Skeletal muscle satellite cell (primary cell): ENCODE measurements around the gene RPL37A.

Source experiments
- H3K27me3 ChIP-seq: 2 replicates; pipeline ENCODE4 v1.7.0; 2013; ENCODE audit warnings: low read length; ENCODE audit not compliant: control insufficient read depth, insufficient read depth
- H3K36me3 ChIP-seq: 2 replicates; pipeline ENCODE4 v1.7.0; 2013; ENCODE audit warnings: mild to moderate bottlenecking, control low read depth, low read length; ENCODE audit not compliant: insufficient read depth
- H3K4me1 ChIP-seq: 2 replicates; pipeline ENCODE4 v1.7.0; 2013; ENCODE audit warnings: low read length; ENCODE audit not compliant: control insufficient read depth, insufficient read depth
- H3K4me2 ChIP-seq: 2 replicates; pipeline ENCODE4 v1.7.0; 2013; ENCODE audit warnings: mild to moderate bottlenecking, low read length
- H3K4me3 ChIP-seq: 2 replicates; pipeline ENCODE4 v1.7.0; 2013; ENCODE audit warnings: low read length
- H3K9ac ChIP-seq: 2 replicates; pipeline ENCODE4 v1.7.0; 2013; ENCODE audit warnings: mild to moderate bottlenecking, low read depth, low read length, moderate library complexity
- H3K9me3 ChIP-seq: replicated peaks from 2 replicates; pipeline ENCODE4 v1.7.0; 2013; ENCODE audit warnings: mild to moderate bottlenecking, control low read depth, low read length

RPL37A gene

DNA sequence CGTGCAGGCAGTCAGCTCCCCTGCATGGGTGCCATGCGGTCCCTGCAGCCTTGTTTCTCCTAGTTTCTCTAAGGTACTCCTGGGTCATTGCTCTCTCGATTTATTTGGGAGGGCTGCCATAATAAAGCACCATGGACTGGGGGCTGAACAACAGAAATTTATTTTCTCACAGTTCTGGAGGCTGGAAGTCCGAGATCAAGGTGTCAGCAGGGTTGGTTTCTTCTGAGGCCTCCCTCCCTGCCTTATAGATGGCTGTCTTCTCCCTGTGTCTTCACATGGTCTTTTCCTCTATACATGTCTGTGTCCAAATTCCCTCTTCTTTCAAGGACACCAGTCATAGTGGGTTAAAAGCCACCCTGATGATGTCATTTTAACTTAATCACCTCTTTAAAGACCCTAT, 40.5 kb downstream of the RPL37A start:
- H3K4me3 ChIP-seq, result no peak overlapping the region
- peaks cover 39% of the 10 kb centered on the region for H3K4me1 ChIP-seq
- no peak overlapping the region for H3K4me2 ChIP-seq
- no peaks in the 10 kb centered on the region for H3K27me3 ChIP-seq
- no peaks in the 10 kb centered on the region for H3K36me3 ChIP-seq
- no peak overlapping the region for H3K9ac ChIP-seq
- no peaks in the 10 kb centered on the region for H3K9me3 ChIP-seq

DNA sequence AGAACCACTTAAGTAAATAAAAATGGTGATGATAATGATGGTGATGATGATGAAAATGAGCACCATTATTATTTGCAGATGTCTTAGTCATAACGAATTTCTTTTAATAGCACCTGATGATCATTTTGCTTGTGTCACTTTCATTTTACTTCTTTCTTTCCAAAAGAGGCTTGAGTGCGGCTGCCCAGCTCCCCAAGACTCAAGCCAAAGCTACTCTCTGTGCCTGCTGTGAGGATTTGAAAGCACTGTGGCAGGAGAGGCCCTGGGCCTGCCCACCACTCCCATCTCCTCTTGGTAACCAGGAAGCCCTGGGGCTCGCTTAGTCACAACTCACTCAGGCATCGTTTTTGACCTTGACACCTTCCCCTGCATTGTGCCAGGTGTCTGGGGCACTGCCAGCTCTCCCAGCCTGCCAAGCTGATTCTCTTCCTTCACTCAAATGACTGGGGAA, 41.2 kb downstream of the RPL37A start:
- Histone ChIP-seq H3K36me3 (no peaks in the 10 kb centered on the region), H3K9me3 (no peaks in the 10 kb centered on the region), H3K4me2 (no peak overlapping the region), H3K4me3 (no peak overlapping the region), H3K27me3 (no peaks in the 10 kb centered on the region), H3K9ac (no peak overlapping the region), H3K4me1 (peaks cover 33% of the 10 kb centered on the region)

DNA sequence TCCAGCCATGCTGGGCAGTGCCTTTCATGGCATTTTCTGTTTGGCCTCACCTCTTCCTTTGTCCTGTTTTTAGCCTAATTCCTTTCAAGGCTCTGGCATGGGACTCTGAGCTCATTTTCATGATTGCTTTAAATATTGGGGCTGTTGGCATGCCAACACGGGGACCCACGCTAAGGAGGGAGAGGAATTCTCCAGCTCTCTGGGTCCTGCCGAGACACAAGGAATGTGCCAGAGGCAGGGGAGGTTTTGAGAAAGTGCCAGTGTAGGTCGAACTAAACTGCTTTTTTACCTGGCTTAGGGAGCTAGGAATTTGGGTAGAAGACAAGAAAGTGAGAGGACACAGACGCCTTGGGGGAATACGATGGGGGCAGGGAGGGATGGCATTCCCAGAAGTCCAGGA, 42.3 kb downstream of the RPL37A start:
- H3K36me3 ChIP-seq, result no peaks in the 10 kb centered on the region
- no peak overlapping the region for H3K4me3 ChIP-seq
- H3K9ac ChIP-seq, result no peak overlapping the region
- H3K9me3 ChIP-seq, result no peaks in the 10 kb centered on the region
- no peaks in the 10 kb centered on the region for H3K27me3 ChIP-seq
- no peak overlapping the region for H3K4me2 ChIP-seq
- peaks cover 22% of the 10 kb centered on the region for H3K4me1 ChIP-seq

DNA sequence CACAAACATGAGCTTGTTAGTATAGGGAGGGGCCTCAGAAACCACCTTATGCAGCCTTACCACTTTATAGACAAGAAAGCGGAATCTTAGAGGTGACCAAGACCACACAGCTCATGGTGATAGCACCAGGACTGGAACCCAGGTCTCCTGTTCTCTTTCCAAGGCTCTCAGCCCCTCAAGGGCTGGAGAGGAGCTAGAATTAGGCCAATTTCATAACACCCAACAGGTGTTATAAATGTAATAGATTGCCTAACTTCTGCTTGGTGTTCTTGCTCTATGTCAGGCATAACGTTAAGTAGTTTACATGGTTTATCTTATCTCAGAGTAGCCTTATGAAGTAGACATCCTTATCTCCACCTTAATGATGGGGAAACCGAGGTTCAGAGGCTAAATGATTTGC, 42.9 kb downstream of the RPL37A start:
- H3K4me1 ChIP-seq, result peaks cover 21% of the 10 kb centered on the region
- no peaks in the 10 kb centered on the region for H3K27me3 ChIP-seq
- H3K4me2 ChIP-seq, result no peak overlapping the region
- no peaks in the 10 kb centered on the region for H3K36me3 ChIP-seq
- H3K4me3 ChIP-seq, result no peak overlapping the region
- no peak overlapping the region for H3K9ac ChIP-seq
- no peaks in the 10 kb centered on the region for H3K9me3 ChIP-seq

DNA sequence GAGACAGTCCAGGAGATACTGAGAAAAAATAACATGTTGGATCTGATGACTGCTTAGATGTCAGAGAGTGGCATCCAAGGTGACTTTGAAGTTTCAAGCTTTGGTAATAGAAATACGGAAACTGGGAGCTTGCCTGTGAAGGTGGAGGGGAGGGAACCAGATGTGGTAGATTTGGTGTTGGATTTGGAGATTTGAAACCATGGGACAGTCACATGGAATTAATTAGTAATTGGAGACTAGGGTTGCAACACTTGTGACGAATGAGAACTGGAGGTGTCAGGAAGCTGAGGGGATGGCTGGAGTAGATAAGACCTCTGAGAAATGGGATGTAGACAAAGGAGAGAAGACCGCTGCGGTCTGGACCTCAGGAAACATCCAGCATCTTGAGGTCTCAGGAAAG, 46.7 kb downstream of the RPL37A start:
- Histone ChIP-seq H3K36me3 (no peaks in the 10 kb centered on the region), H3K9me3 (no peaks in the 10 kb centered on the region), H3K4me2 (no peak overlapping the region), H3K9ac (no peak overlapping the region), H3K4me1 (peaks cover 33% of the 10 kb centered on the region), H3K4me3 (no peak overlapping the region), H3K27me3 (no peaks in the 10 kb centered on the region)

DNA sequence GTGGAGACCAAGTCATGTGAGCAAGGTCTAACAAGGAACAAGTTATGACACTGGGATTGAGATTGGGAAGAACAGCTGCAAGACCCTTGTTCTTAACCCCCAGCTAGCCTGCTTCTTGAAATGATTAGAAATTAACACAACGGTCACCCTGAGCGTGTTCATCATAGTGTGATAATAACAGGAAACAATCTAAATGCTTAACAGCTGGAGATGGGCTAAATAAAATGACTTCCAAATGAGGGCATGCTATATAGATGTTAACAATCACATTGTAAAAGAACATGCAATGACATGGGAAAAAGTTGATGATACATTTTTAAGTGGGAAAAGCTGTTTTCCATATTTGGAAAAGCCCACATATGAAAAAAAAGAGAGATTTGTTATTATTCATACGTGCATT, 47.6 kb downstream of the RPL37A start:
- Histone ChIP-seq H3K9me3 (no peaks in the 10 kb centered on the region), H3K4me3 (no peak overlapping the region), H3K9ac (peak overlapping the region; percentile 29), H3K36me3 (no peaks in the 10 kb centered on the region), H3K27me3 (no peaks in the 10 kb centered on the region), H3K4me2 (no peak overlapping the region), H3K4me1 (peaks cover 42% of the 10 kb centered on the region)

DNA sequence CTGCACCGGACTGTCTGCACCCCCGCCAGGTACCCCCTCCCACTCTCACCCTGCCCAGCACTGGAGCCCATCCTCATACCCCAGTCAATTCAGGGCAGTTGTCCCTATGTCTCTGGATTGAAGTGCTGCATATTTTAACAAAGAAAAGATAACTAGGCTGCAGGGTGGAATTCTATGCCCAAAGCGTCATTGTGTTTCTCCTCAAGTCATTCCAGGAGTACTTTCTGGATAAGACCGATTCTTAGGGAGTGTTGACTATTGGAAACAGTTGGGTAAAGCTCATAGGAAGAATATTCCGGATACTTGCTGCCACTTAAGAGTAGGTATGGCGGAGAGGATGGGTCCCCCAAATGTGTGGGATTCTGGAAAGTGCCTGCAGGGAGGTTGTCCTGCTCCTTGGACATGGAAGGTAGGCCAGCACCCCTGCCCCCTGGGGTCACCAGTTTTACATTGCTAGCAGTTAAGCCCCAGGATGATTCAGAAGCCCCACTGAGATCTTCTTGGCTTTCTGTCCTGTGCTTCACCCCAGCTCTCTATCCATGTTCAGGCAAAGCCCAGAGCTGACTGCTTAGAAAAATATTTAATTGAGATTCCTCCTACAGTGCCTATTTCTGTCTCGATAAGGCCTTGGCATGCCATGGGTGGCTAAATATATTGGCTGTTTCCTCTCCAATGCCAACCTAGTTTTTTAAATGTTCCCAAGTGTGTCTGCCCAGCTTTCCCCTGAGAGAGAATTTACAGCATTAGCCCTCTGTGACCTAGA, 48.2 kb downstream of the RPL37A start:
- H3K27me3 ChIP-seq, result no peaks in the 10 kb centered on the region
- no peaks in the 10 kb centered on the region for H3K36me3 ChIP-seq
- H3K4me2 ChIP-seq, result peak overlapping the region; percentile 31
- H3K4me1 ChIP-seq, result peaks cover 47% of the 10 kb centered on the region
- H3K4me3 ChIP-seq, result no peak overlapping the region
- H3K9ac ChIP-seq, result peak overlapping the region; percentile 50
- H3K9me3 ChIP-seq, result no peaks in the 10 kb centered on the region

DNA sequence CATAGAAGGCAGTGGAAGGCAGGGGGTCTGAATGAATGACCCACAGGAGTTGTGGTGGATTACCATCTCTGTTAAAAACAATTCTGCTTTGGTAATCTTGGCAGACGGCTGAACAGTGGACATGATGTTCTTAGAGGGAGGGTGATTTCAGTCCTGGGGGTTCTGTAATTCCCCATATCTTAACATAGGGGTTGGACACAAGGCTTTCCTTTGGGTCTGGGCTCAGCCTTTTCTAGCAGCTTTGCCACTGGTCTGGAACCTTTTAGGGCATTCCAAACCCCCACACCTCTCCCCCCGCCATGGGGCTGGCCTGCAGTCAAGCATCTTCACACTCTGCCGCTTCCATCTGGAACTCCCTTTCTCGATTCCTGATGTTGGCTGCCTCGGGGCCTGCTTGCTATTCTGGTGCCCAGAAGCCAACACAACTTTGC, 50.3 kb downstream of the RPL37A start:
- Histone ChIP-seq H3K4me2 (no peak overlapping the region), H3K4me1 (peaks cover 68% of the 10 kb centered on the region), H3K4me3 (no peak overlapping the region), H3K36me3 (no peaks in the 10 kb centered on the region), H3K9ac (no peak overlapping the region), H3K27me3 (no peaks in the 10 kb centered on the region), H3K9me3 (no peaks in the 10 kb centered on the region)

DNA sequence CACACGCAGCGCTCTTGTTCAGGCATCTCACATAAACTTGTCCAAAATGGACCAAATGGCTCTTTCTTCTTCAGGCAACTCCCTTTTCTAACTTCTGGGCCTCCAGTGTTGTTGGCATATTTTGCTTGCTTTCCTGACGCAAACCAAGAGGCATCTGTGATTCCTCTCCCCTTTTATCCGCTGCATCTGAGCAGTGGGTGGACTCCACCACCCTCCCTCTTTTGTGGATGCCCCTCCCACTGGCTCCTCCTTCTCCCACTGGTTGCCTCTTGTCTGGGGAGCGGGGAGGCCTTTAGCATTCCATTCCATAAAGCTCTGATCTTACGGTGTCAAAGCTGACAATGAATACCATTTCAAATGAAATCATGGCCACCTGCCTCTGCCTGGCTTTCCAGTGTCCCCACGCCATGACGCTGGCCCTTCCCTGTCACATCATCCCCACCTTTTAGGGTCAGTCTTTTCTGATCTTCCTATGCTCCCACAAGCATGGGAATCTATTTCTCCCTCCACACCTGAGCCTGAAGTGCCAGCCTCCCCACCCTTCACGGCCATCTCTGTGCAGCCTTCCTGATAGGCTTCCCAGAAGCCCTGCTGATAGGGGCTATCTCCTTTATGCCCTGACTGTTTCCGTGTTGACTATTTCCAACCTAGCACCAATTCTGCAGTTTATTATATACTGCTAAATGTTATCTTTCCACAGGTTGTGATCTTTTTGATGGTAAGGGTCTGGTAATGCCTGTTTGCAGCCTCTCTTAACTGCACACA, 51.5 kb downstream of the RPL37A start:
- peak overlapping the region; percentile 49 for H3K9ac ChIP-seq
- peaks cover 80% of the 10 kb centered on the region for H3K4me1 ChIP-seq

DNA sequence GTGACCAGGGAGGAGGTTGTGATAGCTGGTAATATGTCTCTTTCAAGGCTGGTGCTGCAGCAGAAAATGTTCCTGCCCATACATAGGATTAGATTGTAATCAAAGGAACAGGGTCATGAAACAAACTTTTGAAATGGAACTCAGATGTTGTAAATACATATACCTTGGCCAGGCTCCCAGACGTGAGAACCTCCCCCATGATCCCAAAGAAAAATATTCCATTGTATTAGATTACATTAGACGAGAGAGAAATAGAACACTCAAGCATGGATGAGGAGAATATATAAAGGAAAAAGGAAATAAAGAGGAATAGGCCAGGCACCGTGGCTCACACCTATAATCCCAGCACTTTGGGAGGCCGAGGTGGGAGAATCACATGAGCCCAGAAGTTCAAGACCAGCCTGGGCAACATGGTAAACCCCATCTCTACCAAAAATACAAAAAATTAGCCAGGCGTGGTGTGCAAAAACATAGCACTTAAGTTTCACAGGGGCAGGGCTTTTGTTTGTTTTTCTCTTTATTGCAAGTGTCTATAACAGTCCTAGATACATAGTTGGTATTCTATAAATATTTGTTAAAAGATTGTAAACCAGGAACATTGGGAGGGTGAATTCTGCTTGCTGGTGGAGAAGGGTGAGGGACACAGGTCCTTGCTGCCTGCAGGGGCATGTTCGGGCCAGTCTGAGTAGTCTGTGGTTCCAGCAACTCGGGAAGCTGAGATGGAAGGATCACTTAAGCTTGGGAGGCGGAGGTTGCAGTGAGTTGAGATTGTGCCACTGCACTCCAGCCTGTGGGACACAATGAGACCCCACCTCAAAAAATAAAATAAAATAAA, 52.8 kb downstream of the RPL37A start:
- Histone ChIP-seq H3K27me3 (no peaks in the 10 kb centered on the region), H3K4me3 (no peak overlapping the region), H3K4me1 (peaks cover 88% of the 10 kb centered on the region), H3K4me2 (peak overlapping the region; percentile 53), H3K9me3 (no peaks in the 10 kb centered on the region), H3K36me3 (no peaks in the 10 kb centered on the region), H3K9ac (peak overlapping the region; percentile 49)

More for the DNA sequence above, 51.5 kb downstream of the RPL37A start:
- Histone ChIP-seq H3K4me3 (no peak overlapping the region), H3K9me3 (no peaks in the 10 kb centered on the region), H3K36me3 (no peaks in the 10 kb centered on the region), H3K4me2 (no peak overlapping the region), H3K27me3 (no peaks in the 10 kb centered on the region)

DNA sequence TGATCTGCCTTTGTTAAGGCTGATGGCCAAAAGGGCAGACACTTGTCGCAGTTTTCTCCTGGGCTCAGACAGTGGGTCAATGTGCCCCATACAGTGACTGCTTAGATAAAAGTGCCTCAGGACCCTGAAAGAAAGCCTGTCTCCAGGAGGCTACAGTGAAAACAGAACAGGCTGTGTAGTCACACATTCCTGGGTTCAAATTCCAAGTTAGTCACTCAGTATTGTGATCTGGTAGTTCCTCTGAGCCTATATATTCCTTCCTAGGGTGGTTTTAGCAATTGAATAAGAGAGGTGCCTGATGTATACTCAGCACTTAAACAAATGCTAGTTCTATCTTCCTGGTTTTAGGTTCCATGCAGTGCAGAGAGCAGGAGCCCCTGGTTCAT, 54.4 kb downstream of the RPL37A start:
- H3K27me3 ChIP-seq, result no peaks in the 10 kb centered on the region
- peaks cover 72% of the 10 kb centered on the region for H3K4me1 ChIP-seq
- no peaks in the 10 kb centered on the region for H3K36me3 ChIP-seq
- peak overlapping the region; percentile 21 for H3K4me2 ChIP-seq
- no peaks in the 10 kb centered on the region for H3K9me3 ChIP-seq
- H3K4me3 ChIP-seq, result no peak overlapping the region
- peak overlapping the region; percentile 63 for H3K9ac ChIP-seq
